ENCODE measurements around the gene SARDH.

The SARDH gene

GRCh38 chr9:133664173-133665050 lies 73.7 kb downstream of the SARDH start:
- DNase-seq = no peak

- DNase-seq = no peak
Observed at GRCh38 chr9:133661846-133662540, 76.2 kb downstream of the SARDH start.

DNA sequence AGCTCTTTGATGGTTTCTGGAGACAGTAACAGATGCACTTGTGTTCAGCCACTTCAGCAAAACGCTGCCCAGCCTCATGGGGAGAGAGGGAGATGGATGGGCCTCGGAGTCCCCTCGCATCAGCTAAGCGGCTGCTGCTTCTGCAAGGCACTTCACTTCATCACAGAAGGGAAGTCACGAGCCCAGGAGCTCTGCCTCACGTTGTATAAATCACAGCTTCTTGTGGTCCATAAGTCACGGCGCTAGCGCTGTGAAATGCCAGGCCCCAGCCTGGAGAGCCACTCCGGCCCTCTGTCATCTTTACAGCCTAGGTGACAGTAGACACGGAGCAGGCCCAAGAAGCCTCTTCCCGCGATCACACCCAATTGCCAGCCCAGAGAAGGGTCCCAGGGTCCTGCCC lies 78.6 kb downstream of the SARDH start:
- no peak for DNase-seq

DNA sequence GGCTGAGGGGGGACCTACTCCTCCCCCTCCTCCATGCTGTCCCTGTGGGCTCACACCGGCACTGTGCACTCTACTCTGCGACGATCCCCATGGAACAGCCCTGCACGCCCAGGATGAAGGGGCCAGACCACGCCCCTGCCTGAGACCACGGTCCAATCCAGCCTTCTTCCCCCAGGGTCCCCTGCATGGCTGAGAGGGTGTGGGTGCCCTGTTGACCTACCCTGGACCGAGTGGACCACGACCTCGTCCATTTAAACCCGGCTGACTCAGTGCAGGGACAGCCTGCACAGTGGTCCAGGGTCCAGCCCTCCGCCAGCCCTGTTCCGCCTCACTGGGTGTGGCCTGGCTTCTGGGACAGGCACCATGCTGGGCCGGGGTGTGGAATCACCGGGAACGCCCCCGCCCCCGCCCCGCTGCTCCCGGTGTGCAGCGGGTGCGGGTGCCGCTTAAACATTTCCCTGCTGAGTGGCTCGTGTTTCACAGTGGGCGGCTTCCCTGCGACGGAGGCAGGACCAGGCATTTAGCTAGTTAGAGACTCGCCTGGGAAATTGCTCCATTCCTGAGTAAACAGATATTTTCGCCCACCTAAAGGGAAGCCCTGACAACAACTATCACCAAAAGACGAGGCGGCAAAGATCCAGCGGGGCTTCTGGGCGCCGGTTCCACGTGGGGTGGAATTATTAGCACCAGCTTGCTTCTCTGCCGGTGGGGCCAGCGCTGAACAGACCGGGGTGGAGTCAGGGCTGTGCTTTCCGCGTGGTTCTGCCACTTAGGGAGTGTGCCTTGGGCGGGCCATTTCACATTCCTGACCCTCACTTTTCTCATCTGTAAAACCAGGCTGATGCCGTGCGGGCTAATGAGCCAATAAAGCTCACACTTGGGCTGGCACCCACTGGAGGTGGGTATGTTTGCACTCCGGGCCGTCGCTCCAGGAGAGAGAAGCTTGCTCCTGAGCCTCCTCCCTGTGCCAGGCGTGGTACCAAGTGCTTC lies 79.4 kb downstream of the SARDH start:
- DNase-seq = no peak

GRCh38 chr9:133657120-133657661 lies 81.0 kb downstream of the SARDH start:
- DNase-seq = no peak

DNA sequence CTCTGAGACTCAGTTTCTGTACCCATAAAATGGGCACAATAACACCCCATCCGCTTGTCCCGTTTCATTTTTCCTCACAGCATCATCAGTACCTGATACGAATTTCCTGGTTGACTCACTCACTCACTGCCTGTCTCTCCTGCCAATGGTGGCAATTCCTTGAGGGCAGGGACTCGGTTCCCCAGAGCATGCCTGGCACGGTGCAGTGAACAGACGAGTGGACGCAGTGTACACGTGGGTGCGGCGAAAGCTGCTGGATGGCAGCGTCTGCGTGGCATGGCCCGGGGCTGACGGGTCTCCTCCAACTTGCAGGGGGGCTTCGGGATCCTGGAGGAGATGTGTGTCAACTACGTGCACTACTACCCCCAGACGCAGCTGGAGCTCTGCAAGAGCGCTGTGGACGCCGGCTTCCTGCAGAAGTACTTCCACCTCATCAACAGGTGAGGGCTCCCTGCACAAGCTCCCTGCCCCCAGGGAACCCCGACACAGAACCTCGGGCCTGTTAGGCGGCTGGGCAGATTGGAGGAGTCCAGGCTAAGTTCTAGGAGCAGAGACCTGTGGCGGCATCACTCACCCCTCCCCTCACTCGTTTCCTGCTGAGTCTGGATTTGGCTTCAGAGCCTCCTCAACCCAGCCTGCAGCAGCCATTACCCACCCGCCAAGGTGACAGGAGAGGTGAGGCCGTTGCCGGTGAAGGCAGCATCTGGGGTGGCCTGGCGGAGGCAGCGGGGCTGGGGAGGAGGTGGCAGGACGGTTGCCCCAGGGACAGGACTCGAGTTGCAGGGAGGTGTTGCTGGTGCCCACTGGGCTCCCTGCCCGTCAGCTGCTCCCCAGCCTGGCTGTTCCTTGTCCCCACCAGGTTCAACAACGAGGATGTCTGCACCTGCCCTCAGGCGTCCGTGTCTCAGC lies 81.7 kb downstream of the SARDH start:
- DNase-seq = no peak

GRCh38 chr9:133655701-133656100 lies 82.5 kb downstream of the SARDH start:
- DNase-seq = no peak

DNA sequence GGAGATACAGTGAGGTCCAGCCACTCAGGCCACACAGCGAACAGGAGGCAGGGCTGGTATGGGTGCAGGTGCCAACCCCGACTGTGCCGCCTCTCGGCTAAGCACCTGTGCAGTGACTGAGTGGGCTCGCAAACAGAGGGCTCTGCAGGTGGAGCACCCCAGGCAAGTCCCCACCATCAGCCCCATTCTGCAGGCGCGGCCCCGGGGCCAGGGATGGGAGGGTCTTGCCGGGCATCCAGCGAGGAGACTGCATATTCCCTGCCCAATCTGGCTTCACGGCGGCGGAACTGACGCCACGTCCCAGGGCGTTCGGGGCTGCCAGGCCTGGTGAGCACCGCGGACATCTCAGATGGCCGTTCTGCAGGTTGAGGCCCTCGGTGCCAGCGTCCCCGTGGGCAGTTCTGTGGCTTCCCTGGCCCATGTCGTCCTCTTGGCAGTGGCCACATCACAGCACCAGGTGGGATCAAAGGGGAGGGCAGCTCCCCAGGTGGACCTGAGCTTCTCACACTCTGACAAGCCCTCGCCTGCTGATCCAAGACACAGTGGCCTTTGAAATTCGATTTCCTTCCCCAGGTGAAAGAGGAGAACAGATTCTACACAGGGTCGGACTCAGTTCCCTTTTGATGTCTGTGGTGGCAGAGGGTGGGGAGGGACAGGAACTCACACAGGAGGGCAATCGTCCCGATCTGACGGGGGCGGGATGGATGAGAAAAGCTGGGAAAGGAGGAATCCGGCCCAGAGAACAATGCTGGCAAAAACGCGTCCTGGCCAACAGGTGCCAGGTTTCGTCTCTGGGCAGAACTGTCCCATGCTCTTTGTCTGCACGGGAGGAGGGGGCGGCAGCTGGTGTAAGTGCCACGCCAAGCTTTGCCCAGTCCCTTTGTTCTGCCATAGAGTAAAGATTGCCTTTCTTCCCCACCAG lies 83.2 kb downstream of the SARDH start:
- no peak for DNase-seq

DNA sequence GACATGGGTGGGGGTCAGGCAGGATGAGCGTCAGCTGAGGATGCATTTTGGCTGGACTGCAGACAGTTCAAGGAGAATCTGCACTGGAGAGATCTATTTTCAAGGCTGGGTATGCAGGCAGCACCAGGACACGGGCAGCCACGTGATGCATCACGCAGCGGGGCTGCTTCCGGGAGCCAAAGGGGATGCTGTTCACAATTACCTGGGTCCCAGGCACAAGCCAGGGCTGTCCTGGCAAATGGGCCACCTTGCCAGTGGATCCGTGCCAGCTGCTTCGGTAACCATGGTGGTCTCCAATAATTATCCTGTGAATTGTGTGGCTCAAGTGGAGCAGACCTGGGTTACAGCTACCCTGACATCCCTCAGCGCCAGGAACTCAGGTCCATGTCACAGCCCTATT lies 84.5 kb downstream of the SARDH start:
- DNase-seq = no peak

DNA sequence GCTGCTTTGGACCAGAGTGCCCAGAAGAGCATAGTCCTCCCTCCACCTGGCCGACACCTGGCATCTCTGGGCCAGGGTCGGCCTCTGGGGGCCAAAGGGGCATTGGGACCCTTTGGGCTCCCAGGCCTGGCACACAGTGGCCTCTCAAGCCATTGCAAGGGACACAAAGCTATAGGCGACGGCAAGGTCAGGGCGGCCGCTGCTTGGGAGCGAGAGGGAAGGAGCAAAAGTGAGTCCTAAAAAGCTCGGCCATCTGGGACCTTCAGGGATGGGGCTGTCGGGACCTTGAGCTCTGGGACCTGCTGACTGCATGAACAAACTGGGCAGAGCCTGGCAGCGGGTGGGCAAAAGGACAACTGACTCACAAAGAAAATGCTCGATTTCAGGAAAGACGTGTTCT lies 88.1 kb downstream of the SARDH start:
- DNase-seq = no peak

GRCh38 chr9:133649194-133649593 lies 89.0 kb downstream of the SARDH start:
- DNase-seq = no peak

- DNase-seq = no peak
Observed at GRCh38 chr9:133647765-133648469, 90.2 kb downstream of the SARDH start.

GRCh38 chr9:133647148-133647547 lies 91.0 kb downstream of the SARDH start:
- no peak for DNase-seq

DNA sequence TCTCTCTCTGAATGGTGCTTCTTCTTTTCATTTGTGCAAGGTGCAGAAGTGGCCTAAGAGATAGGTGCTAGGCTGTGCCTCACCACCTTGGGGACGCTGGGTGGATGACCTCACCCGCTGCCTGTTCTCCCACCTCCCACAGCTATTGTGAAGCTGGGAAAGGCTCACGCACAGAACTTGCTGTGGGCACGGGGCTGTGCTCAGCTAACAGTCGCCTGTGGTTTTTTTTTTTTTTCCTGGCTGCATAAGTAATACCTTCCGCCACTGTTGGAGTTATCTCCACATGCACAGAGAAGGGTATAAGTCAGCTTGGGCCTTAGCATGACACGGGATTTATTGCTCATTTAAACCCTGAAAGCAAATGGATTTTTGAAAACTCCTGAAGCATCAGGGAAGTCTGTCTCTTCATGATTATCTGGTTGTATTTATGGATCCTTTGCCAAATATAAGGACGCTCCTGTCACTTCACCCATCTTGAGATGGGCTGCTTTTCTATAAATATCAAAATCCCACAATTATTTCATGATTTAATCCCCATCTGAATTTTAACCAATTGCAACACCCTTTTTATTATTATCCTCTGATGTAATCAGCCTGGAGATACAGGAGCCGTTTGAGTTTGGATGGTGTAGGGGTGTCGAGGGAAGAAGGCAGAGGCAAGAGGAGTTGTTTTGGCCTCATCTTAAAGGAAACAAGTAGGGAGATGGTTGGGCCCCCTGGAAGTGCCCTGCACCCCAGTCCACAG lies 93.0 kb downstream of the SARDH start:
- no peak for DNase-seq

DNA sequence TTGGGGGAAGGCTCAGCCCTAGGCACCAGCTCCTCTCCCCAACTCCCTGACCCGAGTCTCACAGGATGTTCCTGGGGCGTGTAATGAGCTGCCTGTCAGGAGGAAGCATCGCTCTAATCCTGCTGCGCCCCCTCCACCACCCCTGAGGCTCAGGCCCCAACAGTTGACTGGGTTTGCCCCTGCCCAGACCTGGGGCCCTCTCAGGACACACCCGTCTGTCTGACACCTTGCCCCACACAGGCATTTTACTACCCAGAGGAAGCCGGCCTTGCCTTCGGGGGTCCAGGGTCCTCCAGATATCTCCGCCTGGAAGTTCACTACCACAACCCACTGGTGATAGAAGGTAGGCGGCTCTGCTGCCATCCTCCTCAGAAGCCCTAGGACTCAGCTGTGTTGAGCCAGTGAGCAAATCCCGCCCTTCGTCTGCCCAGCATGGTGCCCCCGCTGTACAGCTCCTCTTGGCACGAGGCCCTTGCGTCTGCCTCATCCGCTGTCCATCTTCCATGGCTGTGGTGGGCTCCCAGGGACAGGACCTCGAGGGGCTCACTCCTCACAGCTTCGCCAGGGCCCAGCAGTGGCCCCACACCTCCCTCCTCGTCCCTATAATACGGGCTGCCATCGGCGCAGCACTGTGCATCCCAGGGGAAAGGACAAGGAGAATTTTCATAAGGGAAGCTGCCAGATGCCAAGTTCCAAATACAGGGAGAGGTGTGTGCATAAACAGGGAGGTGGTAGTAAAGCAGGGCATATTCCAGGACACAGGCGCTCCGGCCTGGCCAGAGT lies 94.0 kb downstream of the SARDH start:
- no peak for DNase-seq

DNA sequence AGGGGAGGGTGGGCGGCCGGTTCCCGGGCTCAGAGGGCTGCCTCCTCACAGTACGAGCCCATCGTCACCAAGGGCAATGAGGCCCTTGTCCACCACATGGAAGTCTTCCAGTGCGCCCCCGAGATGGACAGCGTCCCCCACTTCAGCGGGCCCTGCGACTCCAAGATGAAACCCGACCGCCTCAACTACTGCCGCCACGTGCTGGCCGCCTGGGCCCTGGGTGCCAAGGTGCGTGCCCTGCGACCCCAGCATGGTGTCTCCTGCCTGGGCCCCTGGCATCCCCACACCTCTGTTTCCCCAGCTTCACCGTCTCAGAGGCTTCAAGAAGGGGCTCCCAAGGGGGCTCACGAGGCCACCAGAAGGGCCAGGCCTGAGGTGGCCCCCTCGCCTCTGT lies 94.8 kb downstream of the SARDH start:
- no peak for DNase-seq

DNA sequence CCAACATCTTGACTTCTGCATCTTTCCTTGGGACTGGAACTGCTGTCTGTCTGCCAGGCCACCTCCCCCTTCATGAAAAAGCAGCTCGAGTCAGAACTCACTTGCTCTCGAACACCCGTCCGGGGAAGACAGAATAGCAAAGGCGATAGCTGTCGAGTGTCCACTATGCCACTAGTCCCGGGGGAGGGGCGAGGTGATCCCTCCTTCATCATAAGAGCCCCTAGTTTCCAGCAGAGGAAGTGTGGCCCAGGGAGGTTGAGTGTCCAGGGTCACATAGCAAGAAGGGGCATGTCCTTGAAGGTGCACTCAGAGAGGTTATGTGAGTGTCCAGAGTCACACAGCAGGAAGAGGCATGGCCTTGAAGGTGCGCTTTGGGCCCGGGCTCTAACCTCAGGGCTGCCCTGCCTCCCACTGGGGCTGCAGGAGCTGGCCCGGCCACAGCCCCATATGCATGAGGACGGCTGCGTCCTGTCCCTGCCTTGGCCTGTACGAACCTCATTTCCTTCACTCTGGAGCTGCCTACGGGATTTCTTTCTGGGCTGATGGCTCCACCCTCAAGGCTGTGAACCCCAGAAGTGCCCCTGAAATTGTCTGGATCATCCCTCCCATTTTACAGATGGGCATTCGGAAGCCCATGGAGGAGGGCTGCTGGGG lies 95.3 kb downstream of the SARDH start:
- DNase-seq = no peak

Data from SIG-M5 (cell line).